CD4-positive, alpha-beta T cell treated with Interleukin-15 for 1 hour (primary cell): ENCODE data around the gene LINC01488.

Source experiments
- DNase-seq: peaks from one replicate; pipeline ENCODE4 v3.0.0-alpha.2; 2020

Gene LINC01488

GRCh38 chr11:69465236-69466000 lies 16.0 kb upstream of the LINC01488 start:
- DNase-seq, result no peak

- DNase-seq, result no peak
Observed at GRCh38 chr11:69466039-69466438, 15.4 kb upstream of the LINC01488 start.

- DNase-seq, result no peak
Observed at GRCh38 chr11:69467196-69467595, 14.3 kb upstream of the LINC01488 start.

GRCh38 chr11:69467646-69468045 lies 13.8 kb upstream of the LINC01488 start:
- DNase-seq, result no peak

GRCh38 chr11:69468221-69468620 lies 13.2 kb upstream of the LINC01488 start:
- no peak for DNase-seq

- no peak for DNase-seq
Observed at GRCh38 chr11:69468911-69469885, 12.3 kb upstream of the LINC01488 start.

- DNase-seq, result no peak
Observed at GRCh38 chr11:69470301-69470700, 11.2 kb upstream of the LINC01488 start.

- DNase-seq, result no peak
Observed at GRCh38 chr11:69470793-69471728, 10.4 kb upstream of the LINC01488 start.

GRCh38 chr11:69471729-69472540 lies 9.5 kb upstream of the LINC01488 start:
- no peak for DNase-seq

GRCh38 chr11:69472541-69473275 lies 8.8 kb upstream of the LINC01488 start:
- DNase-seq, result no peak

GRCh38 chr11:69473276-69473845 lies 8.1 kb upstream of the LINC01488 start:
- DNase-seq, result no peak

GRCh38 chr11:69474736-69475135 lies 6.7 kb upstream of the LINC01488 start:
- DNase-seq, result no peak

- DNase-seq, result no peak
Observed at GRCh38 chr11:69475141-69475865, 6.2 kb upstream of the LINC01488 start.

GRCh38 chr11:69475866-69476471 lies 5.5 kb upstream of the LINC01488 start:
- no peak for DNase-seq

- DNase-seq, result no peak
Observed at GRCh38 chr11:69476509-69476961, 4.9 kb upstream of the LINC01488 start.

GRCh38 chr11:69477086-69477485 lies 4.4 kb upstream of the LINC01488 start:
- no peak for DNase-seq

GRCh38 chr11:69479591-69480271 lies 1.7 kb upstream of the LINC01488 start:
- DNase-seq, result no peak

GRCh38 chr11:69480547-69481392 lies 693 bp upstream of the LINC01488 start:
- DNase-seq, result no peak
